ENCODE data around the gene CAPSL.
"Not testable (repeated sequence)": the region's sequence is repeated elsewhere in the genome, so short reads cannot be mapped to it uniquely, and the experiment has no call there.

Gene CAPSL

DNA sequence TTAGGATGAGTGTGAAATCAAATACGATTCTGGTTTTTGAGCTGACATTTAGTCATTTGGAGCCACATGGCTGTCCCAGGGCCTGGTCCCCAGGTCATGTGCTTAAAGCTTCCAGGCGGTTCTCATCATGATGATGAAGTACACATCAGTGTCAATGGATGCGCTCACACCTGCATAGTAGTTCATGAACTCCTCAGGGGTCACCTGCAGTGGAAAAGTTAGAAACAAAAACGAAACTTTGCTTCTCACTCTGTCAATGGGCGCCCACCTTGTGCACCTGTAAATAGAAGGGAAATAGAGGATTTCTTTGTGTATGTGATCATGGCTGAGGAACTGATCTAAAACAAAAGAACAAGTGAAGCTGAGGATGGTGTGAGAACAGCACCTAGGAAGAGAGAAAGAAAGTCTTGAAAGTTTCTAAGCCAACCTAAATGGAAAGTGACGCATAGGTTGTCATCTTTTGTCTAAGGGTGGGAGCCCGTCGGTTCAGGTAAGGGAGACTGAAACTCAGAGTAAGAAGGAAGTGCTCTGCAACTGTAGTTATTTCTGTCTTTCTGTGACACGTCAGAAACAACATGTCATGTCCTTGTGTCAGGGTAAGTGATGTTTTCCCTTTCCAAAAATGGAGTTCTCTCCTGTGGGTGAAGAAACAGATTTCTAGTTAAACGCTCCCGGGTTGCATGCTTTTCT, 33.8 kb downstream of the CAPSL start:
- no peak for DNase-seq

DNA sequence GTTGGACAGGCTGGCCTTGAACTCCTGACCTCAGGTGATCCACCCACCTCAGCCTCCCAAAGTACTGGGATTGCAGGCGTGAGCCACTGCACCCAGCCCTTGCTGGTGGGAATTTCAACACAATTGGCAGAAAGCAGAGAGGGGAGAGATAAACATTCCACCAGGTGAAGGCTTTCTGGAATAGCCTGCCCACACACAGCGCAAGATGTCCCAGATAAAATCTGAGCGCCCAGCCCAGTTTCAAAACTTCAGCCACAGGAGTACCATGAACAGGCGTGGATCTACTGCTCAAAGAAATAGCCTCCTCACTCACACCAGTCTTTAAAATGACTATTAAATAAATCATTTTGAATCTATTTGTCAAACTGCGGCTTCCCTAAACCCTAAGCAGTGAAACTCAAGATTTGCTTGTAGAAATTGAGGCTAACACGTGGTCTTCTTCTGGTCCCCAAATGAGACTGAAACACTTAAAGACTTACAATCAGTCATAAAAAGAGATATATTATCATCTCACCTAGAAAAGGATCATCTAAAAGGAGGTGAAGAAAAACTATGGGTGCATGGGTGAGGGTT, 34.7 kb downstream of the CAPSL start:
- no peak for DNase-seq

DNA sequence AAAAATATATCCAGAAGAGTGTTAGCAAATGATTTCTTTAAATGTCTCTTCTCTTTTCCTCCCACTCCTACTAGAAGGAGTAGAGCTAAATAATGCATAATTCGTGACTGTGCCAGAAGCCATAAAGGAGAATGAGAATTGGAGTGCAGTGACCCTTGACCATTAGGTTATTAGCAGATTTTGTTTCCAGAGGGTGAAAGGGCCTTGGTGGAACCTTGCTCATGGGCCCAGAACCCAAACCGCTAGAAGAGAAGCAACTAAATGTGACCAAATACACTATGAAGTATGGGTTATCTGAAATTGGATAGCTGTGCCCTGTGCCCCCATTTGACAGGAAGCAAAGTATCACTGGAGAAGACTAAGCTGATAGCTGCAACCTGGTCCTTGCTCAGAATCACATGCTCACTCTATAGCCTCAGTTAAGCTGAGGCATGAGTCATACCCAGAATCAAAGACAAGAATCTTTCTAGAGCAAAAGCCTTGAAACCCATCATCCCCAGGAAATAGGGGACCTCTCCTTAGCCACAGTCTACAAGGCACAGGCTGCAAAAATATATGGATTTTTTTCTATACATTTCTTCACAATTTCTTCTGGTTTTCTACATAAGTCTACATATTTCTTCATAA, 36.3 kb downstream of the CAPSL start:
- peak; percentile 36 for DNase-seq

DNA sequence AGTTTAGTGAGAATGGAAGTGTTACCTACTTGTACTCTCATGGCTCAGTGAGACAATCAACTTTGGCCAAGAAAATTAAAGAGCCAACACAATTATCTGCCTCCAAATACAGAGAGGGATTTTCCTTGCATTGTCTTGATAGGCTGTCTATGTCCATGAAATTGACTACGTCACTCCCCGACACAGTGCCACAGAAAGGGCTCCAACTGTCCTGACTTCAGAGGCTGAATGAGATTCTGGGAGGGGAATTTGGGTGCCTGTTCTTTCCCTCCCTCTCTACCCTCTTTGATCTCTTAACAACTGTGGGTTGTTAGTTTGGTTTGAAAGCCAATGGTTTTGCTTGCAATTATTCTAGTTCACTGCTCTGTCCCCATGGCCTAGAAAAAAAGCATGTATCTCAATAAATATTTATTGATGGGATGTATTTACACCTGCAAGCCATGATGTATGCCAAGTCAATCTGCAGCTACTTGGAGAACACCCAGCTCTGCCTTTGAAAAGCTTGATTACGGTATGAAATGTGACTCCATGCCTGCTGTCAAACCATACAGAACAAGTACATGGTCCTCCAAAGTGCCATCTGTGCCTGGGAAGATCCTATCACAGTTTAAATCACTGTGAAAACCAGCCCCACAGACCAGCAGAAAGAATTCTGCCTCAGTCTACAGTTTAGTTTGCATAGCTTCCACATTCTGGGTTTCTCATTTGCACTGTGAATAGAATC, 37.3 kb downstream of the CAPSL start:
- peak; percentile 72 for DNase-seq

DNA sequence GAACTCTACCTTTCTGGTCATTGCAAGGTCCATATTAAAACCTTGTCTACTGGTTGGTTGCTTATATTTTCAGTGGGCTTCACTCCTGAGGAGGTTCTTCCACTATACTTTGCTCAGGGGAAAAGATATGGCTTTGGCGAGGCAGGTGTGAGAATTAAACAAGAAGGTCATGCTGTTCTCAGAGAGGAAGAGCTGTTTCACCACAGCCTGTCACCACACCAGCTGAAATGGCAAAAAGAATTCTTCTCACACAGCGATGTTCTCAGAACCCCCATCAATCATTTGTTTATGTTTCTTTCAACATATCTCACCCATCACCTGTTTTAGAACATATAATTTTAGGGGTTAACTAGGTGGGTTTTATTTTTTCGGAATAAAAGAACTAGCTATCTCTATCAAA, 38.6 kb downstream of the CAPSL start:
- peak; percentile 21 for DNase-seq

DNA sequence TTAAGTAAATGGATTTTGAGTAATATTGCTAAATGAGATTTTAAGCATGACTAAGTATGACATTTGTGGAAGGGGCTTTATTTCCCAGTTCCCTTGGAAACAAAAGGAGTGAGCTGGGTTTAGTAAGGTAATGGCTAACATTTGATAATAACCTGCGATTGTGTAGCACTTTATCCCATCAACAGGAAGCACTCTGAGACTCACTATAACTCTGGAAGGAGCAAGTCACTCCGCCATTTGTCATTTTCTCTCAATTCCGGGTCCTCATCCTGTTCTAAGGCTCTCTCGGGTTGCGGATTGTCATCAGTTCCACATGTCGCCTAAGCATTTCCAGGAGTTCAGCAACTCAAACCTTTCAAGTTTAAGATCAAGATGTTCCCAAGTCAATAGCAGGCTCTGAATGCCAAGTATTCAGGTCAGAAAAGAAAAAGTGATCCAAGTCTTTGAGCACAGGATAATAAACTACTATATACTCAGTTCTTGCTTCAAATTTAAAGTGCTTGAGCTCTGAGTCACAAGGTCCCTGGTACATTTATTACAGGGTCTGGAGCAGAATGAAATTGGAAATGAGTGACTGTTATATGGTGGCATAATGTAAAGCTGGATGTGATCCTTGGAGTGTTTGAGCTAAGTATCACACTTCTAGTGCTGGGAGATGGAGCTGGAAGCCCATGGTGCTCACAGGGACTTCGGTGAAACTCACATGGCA, 39.3 kb downstream of the CAPSL start:
- DNase-seq = no peak

DNA sequence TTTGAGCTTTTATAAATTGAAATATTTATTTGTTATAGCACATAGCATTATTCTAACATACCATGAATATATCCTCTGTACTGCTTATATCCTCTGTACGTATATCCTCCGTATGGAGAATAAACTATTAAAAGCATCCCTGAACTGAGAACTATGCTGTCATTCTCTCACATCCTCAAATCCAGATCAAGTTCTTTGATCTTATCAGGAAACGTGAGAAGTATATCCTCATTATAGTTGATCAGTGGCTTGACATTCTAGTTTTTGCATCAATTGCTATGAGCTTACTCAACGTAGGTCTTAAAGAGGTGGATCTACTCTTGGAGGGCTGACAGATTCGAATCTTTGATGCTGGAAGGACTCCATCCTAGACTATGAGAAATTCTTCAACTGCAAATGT, 44.3 kb downstream of the CAPSL start:
- DNase-seq = no peak

DNA sequence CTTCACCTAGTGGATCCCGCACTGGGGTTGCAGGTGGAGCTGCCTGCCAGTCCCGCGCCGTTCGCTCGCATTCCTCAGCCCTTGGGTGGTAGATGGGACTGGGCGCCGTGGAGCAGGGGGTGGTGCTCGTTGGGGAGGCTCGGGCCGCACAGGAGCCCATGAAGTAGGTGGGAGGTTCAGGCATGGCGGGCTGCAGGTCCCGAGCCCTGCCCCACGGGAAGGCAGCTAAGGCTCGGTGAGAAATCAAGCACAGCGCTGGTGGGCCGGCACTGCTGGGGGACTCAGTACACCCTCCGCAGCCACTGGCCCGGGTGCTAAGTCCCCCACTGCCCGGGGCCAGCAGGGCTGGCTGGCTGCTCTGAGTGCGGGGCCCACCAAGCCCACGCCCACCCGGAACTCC, 45.6 kb downstream of the CAPSL start:
- DNase-seq = not testable (repeated sequence)

DNA sequence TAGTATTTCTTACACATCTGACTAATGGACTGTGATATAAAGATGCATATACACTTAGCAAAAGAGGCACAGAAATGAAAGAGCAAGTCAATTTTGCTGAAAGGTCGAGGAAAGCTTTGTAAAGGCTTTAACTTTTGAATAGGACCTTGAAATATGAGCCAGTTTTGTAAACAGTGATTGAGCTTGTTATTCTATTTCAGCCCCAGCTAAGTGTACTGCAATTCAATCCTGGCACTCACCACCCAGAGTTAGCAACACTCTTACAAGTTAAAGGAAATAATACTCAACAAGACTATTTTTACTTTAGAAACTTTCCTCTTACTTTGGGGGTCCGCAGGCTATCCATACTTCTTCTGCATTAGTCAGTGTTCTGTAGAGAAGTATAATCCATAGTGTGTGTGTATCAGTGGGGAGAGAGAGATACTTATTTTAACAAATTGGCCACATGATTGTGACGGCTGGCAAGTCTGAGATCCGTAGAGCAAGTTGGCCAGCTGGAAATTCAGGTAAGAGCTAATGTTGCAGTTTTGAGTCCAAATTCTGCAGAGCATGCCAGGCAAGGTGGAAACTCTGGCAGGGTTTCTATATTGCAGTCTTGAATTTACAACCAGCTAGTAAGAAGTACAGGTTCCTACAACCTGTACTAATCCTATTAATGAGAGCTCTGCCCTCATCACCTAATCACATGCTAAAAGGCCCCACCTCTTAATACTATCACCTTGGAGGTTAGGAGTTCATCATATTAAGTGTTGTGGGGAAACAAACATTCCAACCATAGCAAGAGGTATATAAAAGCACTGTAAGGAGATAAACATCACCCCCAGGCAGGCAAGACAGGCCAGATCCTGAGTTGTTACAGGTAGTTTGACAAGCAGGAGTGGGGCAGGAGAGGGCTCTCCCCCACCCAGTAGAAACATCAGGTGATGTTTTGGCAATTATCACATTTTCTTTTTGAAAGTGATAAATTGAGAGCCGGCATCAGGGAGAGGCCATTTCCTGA, 48.1 kb downstream of the CAPSL start:
- DNase-seq = peak; percentile 35

DNA sequence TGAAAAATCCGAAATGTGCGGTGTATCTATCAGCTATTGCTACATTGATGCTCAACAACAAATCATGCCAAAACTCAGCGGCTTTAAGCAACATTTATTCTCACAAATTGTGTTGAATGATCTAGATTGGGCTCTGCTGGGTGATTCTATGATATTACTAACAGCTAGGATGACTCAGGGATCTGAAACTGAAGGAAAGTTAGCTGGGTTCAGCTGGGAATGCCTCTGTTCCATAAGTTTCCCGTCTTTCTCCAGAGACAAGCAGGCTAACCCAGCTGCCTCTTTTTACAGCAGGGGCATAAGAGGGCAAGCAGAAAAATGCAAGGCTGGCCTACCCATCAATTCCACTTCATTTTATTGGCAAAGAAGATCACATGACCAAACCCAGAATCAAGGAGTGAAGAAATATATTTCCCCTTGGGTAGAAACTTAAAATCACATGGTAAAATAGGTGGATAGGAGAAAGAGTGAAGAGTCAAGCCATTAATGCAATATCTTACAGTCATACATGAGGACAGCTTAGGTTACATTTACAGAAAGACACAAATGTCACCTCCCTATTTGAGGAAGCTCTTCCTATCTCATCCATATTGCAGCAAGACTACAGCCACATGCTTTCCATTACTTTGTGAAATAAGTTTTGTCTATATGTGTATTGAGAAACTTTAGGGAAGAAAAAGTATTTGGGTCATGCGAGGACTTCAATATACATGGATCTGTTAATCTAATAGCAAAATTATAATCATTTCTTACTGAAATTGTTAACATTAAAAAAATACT, 50.9 kb downstream of the CAPSL start:
- no peak for DNase-seq

DNA sequence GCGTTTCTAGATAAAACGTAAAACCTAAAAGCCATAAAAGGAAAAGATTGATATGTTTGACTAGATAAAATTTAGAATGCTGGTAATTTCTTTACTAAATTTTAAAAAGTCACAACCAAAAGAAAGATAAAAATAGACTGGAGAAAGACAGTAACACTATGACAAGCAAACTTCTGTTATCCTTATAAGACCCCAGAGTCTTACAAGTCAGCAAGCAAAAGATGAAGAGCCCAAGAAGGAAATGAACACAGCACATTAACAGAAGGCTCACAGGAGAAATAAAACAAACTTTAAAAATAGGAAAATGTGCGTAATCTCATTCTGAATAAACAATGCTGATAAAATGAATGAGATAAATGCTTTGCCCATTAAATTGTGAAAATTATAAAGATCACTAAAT, 52.0 kb downstream of the CAPSL start:
- no peak for DNase-seq

DNA sequence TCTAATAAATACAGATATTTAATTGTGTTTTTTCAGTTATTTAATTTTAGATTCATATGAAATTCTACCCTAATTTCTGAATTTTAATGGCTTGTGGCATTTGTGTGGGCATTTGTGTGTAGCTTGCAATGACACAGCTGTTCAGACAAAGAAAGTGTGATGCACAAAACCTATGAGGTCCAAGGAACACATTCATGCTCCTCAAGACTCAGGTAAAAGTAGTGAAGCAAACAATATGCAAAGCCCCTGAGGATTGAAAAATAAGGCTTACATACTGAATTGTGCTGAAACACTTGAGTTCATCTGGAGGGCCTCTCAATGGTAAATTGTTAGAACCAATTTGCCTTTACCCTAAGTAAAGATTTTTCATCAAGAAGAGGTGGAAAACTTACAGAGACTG, 53.6 kb downstream of the CAPSL start:
- DNase-seq = no peak

DNA sequence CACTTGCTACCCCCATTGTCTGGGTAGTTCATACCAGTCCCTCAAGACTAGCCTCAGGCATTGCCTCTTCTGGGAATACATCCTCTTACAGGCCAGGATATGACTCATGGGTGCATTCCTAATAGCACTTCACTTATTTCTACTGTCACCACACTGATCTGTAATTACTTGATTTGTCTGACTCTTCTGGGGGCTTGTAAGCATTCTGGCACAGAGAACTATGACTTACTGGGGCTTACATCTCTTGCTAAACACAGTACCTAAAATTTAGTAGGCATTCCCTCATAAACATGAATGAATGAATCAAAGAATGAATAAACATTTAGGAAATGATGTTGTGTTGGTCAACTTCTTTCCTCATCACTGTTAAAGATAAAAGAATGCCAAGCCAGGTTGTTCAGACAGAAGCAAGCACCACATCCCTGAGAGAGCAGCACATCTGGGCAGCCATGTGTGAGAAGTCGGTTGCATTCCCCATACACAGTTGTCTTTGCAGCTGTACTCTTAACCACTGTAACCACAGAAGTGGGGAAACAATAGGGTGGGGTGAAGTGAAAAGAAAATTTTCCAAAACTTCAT, 54.1 kb downstream of the CAPSL start:
- DNase-seq = peak; percentile 68

DNA sequence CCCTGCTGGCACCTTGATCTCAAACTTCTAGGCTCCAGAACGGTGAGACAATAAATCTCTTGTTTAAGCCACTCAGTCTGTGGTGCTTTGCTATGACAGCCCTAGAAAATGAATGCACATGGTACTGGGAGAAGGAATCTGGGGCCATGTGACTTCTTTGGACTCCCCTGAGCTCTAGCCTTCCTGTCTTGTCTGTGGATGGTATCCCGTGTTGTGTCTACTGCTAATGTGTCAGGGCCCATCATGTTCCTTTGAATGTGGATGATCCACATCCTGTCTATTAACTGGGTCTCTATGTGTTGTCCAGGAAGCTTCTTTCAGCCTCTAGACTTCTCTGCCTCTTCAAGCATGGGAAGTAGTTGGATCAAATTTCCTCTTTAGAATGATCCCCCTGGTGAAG, 56.7 kb downstream of the CAPSL start:
- DNase-seq = no peak

DNA sequence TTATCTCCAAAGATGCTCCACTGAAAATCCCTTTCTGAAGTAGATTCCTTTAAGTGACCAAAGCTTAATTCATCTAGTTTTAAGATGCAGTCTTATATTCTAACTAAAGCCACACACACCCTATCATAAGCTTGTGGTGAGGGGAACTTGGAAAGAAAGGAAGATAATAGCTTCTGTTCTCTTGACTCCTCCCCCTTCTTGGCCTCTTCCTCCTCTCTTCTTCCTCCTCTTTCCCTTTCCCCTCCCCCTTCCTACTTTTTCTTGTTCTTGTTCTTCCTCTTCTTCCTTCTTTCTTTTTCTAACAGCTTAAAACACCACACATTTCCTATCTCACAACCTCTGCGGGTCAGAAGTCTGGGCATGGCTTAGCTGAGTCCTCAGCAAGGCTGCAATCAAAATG, 58.3 kb downstream of the CAPSL start:
- DNase-seq = no peak

DNA sequence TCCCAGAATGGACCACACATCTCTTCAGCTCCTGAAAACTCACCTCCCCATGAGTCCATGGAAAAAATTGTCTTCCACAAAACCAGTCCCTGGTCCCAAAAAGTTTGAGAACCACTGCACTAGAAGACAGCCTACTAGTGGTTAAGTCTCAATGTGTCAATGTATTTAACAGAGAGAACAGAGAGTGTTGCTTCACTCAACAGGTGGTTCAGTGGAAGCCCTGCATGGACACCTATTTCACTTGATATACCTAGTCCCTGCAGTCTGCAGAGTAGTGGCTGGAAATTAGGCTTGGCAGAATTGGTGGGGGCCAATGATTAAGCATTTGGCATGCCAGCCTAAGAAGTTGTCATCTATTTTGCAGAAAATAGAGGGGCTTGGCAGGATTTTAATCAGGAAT, 58.8 kb downstream of the CAPSL start:
- DNase-seq = no peak

DNA sequence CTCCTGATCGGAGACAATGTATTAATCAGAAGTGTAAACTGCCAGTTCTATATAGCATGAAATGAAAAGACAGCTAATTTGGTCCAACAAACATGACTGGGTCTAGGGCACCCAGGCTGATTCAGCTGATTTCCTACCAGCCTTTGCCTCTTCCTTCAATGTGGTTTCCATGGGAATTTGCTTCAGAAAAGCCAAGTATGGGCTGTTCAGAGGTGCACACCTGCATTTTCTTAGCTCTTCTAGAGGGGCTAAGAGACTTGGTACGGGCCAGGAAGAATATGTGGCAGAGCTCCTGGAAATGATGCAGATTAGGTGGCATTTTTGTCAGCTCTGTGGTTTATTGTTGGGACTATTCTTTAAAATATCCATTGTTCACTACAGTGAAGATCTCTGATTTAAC, 59.3 kb downstream of the CAPSL start:
- no peak for DNase-seq

DNA sequence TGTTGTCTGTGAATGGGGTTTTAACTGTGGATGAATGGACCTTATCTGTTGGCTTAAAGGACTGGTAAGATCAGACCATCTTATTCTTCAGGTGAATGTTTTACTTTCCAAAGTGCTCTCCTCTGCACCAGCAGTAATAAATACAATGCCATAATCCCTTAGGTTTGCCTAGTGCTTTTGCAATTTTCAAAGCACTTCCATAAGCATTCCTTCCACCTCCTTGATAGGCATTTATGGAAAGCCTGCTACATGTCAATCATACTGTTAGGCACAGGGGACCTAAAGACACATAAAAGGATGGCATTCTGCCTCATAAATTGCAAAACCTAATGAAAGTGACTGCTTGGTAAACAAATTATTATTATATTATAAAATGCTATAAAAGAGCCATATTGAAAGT, 60.3 kb downstream of the CAPSL start:
- no peak for DNase-seq

DNA sequence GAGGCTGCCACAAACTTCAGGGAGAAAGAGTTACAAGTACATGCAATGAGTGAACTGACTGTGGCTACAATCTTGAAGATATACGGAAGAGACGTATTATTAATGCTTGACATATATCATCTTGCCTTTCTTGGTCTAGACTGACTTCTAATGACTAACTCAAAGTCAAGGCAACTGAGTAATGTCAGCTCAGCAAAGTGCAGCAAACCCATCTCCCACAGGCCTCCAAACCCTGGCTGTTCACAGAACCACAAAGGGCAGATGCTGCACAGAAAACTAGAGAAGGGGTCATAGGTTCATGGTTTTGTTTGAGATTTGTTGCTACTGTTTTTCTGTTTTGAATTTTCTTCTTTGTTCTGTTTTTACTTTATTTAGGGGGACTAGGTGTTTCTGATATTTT, 60.8 kb downstream of the CAPSL start:
- no peak for DNase-seq

DNA sequence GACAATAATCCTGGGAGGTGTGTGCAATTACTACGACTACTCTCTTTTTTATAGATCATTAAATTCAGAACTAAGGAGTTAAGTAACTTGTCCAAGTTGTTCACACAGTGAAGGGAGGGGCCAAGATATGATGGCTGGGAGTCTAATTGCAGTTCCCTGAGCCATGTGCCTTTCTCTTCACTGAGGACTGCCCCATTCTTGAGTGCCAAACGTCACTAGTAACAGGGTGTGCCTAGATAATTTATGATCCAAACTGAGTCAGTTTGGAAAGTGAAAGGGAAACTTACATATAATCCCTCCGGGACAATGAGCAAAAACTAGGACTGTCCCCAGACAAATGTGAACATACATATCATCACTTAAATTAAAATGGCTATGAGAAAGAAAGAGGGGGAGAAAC, 61.5 kb downstream of the CAPSL start:
- DNase-seq = no peak

DNA sequence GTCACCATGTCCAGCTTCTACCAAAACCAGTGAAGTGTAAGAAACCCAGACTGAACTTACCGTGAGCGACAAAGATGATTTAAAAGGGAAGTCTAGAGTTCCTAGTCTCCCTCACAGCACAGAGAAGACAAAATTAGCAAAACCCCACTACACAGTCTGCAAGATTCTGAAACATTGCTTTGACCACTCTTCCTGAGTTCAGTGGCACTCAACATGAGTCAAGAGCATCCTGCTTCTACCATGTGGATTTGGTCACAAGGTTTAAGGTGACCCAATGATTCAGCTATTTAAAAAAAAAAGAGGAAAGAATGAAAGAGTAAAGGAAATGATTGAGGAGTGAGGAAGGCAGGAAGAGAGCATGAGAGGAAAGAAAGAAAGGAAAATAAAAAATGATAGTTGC, 62.0 kb downstream of the CAPSL start:
- DNase-seq = no peak

Measured in NCI-H69 (cell line).